Activated T-helper 1 cell treated with Interleukin-2 at 50 U/mL for 16 hours (primary cell): ENCODE data around the gene NCF2.

Experiments used
- DNase-seq: peaks from one replicate; pipeline ENCODE4 v3.0.0-alpha.2; 2020; ENCODE audit warnings: low read depth

Gene NCF2

GRCh38 chr1:183552441-183552840 is 37.8 kb downstream of the NCF2 start:
- DNase-seq = no peak

- no peak for DNase-seq
These were observed 38.3 kb downstream of the NCF2 start for GRCh38 chr1:183551924-183552323.

- no peak for DNase-seq
These were observed 39.3 kb downstream of the NCF2 start for GRCh38 chr1:183550915-183551314.

- no peak for DNase-seq
These were observed 42.1 kb downstream of the NCF2 start for GRCh38 chr1:183548116-183548515.

- DNase-seq = no peak
These were observed 43.8 kb downstream of the NCF2 start for GRCh38 chr1:183546427-183546826.

GRCh38 chr1:183544598-183545297 is 45.5 kb downstream of the NCF2 start:
- no peak for DNase-seq

- DNase-seq = no peak
These were observed 46.5 kb downstream of the NCF2 start for GRCh38 chr1:183543619-183544204.

- DNase-seq = no peak
These were observed 52.9 kb downstream of the NCF2 start for GRCh38 chr1:183537405-183537804.

- no peak for DNase-seq
These were observed 56.6 kb downstream of the NCF2 start for GRCh38 chr1:183533617-183534174.

GRCh38 chr1:183528577-183528976 is 61.7 kb downstream of the NCF2 start:
- DNase-seq = no peak

- no peak for DNase-seq
These were observed 68.2 kb downstream of the NCF2 start for GRCh38 chr1:183522104-183522503.

- no peak for DNase-seq
These were observed 69.9 kb downstream of the NCF2 start for GRCh38 chr1:183520379-183520778.

GRCh38 chr1:183517401-183517800 is 72.9 kb downstream of the NCF2 start:
- DNase-seq = no peak

- no peak for DNase-seq
These were observed 73.5 kb downstream of the NCF2 start for GRCh38 chr1:183516725-183517124.

GRCh38 chr1:183515002-183515689 is 75.1 kb downstream of the NCF2 start:
- DNase-seq = no peak

GRCh38 chr1:183514235-183514634 is 76.0 kb downstream of the NCF2 start:
- no peak for DNase-seq

GRCh38 chr1:183512450-183512849 is 77.8 kb downstream of the NCF2 start:
- no peak for DNase-seq

- no peak for DNase-seq
These were observed 81.6 kb downstream of the NCF2 start for GRCh38 chr1:183508694-183509093.

GRCh38 chr1:183506561-183506960 is 83.7 kb downstream of the NCF2 start:
- DNase-seq = no peak
